GM18951 (cell line): Measurements from ENCODE around the gene PTMS.
A peak's percentile ranks its signal among the peaks of the same experiment; 100 is the strongest.
"Not testable (repeated sequence)": the region's sequence is repeated elsewhere in the genome, so short reads cannot be mapped to it uniquely, and the experiment has no call there.

ENCODE experiments used
- POLR2A ChIP-seq: IDR thresholded peaks from 4 replicates; pipeline ENCODE4 v1.6.1; 2011; ENCODE audit warnings: mild to moderate bottlenecking; ENCODE audit not compliant: insufficient read length, insufficient read depth; ENCODE audit errors: extremely low read depth
- in situ Hi-C: fragments of 300-500 bp; cut with MboI; formaldehyde crosslinking; loops from one replicate; pipeline ENCODE4 v1.12.0; 2022; ENCODE audit warnings: low sequenced_read_pairs, mixed read lengths, inconsistent platforms; ENCODE audit not compliant: unreplicated experiment

Gene PTMS, protein sequence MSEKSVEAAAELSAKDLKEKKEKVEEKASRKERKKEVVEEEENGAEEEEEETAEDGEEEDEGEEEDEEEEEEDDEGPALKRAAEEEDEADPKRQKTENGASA

DNA sequence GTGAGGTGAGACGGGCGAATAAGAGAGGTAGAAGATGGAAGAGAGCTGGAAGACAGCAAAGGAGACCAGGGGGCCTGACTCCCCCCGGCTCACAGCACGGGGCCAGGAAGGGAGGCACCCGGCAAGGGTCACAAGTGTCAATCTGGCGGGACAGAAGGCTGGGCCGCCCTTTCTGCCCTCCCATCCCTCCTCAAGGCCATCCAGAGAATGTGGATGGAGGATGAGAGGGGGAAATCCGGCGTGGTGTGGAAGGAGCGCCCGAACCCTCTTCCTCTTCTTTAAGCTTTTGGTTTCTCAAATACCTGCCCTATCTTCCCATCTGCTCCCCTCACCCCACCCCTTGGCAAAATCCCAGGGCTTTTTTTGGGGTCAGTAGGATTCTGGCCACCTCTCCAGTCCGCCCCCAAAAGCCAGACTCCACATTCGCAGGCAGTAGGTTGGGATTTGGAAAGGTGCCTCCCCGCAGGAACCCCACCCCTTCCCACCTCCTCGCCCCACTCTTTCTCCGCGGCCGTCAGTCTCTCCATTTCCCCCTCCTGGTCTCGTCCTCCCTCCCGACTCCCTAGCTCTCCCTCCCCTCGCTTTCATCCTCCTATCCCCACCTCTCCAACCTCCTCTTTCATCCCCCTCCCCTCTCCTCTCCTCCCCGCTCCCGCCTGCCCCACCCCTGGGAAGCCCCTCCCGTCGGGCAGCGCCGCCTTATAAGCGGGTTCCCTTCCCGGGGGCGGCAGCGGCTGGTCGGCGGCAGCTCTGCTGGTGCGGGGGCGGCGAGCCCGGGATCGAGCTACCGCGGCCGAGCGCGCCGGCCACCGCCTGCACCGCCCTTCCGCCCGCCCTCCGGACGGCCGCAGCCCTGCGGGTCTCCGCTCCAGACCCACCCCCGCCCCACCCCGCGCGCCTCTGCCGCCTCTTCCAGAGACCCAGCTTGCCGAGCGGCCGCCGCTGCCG lies at the start of gene PTMS:
Gene PTMS (plus strand): TSS at position 730 of the 948 bp plus-strand sequence. CDS start 343 bp downstream, outside the sequence.
- peak; percentile 89 for TF ChIP-seq POLR2A
- in situ Hi-C loops = no loop called here

DNA sequence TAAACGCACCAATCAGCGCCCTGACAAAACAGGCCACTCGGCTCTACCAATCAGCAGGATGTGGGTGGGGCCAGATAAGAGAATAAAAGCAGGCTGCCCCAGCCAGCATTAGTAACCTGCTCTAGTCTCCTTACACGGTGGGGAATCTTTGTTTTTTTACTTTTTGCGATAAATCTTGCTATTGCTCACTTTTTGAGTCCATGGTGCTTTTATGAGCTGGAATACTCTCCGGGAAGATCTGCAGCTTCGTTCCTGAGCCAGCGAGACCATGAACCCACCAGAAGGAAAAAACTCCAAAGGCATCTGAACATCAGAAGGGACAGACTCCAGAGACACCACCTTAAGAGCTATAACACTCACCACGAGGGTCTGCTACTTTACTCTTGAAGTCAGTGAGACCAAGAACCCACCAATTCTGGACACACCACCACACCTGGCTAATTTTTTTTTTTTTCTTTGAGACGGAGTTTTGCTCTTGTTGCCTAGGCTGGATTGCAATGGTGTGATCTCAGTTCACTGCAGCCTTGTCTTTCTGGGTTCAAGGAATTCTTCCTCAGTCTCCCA lies 49.2 kb upstream of the PTMS start:
- no peak for TF ChIP-seq POLR2A
- in situ Hi-C loops = no loop called here

DNA sequence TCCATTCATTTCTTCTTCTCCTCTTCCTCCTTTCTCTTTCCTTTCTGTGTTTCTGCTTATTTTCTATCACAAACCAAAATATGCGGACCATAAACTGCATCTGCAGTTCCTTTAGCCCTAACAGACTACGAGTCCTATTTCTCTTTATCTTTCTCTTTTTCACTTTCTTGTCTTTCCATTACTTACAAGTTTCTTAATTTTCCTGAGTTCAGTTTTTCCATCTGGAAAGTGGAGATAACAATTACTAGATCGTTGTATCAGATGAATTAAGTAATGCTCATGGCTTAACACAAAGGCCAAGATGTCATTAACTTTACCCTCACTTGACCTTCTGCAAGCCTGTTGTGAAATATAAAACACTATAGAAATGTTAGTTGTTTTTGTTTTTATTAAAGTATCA lies 43.3 kb upstream of the PTMS start:
- TF ChIP-seq POLR2A = no peak
- in situ Hi-C loops = no loop called here

DNA sequence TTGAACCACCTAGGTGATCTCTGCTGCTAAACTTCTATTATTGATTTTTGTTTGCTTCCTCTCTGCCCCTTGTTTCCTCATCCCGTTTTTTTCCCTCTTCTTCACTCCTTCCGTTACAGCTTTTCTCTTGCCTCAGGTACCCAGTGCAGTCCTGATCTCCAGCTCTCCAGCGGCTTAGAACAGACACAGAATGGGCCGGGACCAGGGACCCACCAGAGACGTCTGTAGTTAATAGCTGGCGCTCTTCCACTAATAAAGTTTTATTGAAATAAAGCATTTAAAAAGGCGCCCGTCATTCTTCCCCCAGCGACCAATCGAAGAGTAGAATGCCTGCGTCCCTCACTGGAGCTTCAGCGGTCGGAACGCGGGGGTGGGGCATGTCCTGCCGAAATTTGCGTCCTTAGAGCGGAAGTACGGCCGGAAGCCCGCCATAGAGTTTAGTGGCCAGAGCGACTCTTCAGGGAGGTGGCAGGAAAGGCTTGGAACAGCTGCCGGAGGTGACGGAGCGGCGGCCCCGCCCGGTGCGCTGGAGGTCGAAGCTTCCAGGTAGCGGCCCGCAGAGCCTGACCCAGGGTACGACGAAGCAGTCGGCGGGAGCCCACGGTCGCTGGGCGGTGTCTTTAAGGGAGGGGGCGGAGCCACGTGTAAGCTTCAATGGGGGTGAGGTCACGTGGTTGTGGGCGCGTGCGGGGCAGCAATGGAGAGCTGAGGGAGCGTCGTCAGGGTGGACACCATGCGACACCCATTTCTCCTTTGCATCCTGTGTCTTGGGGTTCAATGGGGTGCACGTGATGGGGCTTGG lies 42.4 kb upstream of the PTMS start, which contains the start of gene COPS7A:
Gene COPS7A (plus strand): TSS at position 440 of the 802 bp plus-strand sequence. CDS start 611 bp downstream, outside the sequence.
- TF ChIP-seq POLR2A = peak; percentile 83
- in situ Hi-C loops = no loop called here

DNA sequence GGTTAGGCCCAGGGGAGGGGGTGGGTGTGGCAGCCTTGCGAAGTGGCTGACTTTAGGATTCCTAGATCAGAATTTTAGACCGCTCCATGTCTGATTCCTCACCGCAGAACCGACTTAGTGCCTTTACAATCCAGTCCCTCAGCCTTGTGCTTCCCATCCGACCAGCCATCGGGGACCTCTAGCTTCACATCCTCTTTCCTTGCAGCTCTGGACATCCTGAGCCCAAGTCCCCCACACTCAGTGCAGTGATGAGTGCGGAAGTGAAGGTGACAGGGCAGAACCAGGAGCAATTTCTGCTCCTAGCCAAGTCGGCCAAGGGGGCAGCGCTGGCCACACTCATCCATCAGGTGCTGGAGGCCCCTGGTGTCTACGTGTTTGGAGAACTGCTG lies 41.8 kb upstream of the PTMS start:
- TF ChIP-seq POLR2A = no peak
- in situ Hi-C loops = no loop called here

DNA sequence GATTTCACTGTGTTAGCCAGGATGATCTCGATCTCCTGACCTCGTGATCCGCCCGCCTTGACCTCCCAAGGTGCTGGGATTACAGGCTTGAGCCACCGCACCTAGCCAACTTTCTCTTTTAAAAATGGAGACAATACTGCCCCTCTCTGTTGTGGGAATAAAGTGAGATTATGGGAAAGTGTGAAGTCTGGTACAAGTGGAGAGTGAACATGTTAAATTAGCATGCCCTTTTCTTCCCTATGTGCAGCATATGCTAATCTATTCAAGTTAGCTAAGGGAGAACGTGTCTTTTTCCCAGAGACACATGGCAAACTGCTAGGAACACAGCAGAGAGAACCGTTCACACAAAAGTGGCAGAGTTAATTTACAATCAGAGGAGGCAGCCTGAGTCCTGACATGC lies 40.8 kb upstream of the PTMS start:
- no peak for TF ChIP-seq POLR2A
- in situ Hi-C loops = no loop called here

DNA sequence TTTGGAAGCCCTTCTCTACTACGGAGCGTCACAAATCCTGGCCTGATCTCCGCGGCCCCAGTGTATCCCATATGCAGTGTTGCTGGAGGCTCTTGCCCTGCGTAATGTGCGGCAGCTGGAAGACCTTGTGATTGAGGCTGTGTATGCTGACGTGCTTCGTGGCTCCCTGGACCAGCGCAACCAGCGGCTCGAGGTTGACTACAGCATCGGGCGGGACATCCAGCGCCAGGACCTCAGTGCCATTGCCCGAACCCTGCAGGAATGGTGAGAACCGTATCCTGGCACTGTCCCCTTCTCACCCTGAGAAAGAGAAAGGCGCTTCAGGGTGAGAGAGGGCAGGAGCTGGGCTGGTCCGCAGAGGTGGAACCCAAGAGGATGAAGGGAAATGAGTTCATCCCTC lies 37.0 kb upstream of the PTMS start:
- no peak for TF ChIP-seq POLR2A

DNA sequence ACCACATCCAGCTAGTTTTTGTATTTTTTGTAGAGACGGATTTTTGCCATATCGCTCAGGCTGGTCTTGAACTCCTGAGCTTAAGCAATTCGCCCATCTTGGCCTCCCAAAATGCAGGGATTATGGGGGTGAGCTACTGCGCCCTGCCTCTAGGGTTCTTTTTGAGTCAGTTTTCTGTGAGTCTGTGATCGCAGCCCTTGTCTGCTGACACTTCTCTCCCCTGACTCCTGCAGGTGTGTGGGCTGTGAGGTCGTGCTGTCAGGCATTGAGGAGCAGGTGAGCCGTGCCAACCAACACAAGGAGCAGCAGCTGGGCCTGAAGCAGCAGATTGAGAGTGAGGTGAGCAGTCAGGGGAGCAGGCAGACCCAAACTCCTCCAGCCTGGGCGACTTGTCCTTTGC lies 36.0 kb upstream of the PTMS start:
- in situ Hi-C loops = no loop called here
- no peak for TF ChIP-seq POLR2A

More for the DNA sequence above, 37.0 kb upstream of the PTMS start:
- in situ Hi-C loops = no loop called here

DNA sequence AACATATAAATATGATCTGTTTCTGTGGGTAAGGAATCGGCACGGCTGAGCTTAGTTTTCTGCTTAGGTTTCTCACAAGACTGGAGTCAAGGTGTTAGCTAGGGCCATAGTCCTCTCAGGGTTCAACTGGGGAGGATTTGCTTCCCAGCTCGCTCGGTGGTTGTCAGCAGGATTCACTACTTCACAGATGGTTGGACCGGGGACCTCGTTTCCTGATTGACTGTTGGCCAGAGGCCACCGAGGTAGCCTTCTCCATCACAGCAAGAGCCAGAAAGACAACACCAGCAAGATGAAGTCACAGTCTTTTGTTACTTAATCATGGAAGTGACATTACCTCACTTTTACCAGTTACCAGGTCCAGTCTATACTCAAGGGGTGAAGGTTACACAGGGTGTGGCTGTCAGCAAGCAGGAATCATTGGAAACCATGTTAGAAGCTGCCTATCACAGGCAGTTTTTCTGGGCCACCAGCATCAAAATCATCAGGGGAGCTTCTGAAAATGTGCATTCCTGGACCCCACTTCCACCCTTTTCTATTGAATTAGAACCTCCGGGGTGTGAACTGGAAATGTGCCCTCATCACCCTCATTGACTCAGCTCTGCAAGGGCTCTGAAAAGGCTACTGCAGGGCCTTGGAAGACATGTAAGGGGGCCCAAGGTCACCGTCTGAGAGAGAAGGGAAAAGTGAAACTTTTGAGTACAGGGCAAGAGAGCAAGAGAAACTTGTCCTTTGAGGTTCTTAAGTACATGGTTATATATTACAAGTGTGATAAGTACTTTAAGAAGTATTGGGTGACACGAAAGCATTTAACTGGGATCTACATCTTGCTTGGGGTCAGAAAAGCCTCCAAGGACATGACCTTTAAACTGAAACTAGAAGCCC lies 31.4 kb upstream of the PTMS start:
- TF ChIP-seq POLR2A = no peak
- in situ Hi-C loops = no loop called here

DNA sequence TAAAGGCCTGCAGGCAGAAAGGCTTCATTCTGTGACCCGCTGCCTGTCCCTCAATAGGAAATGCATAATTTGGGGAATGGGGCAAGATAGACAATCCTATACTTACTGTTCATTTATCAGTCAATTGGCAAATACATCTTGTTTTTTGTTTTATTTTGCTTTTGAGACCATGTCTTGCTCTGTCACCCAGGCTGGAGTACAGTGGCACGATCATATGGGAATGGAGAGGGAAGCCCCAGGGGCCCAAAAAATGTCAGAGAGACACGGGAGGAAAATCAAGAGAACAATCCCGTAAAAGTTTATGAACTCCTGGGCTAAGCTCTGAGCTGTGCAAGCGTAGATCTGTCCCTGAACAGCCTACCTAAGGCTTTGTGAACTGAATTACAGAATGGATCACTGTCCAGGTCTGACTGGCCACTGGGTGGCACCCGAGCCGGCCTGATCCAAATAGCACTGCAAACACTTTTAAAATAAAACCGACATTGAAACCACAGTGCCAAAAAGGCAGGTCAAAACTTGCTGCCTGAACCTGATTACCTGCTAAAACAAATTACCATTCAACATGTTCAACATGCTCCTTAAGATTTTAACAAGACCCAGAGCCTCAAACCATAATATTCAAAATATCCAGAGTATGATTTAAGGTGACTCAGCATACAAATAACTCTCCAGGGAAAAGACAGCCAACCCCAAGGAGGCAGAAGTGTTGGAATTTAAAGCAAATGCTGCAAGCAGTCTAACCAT lies 30.5 kb upstream of the PTMS start:
- no peak for TF ChIP-seq POLR2A
- in situ Hi-C loops = no loop called here

DNA sequence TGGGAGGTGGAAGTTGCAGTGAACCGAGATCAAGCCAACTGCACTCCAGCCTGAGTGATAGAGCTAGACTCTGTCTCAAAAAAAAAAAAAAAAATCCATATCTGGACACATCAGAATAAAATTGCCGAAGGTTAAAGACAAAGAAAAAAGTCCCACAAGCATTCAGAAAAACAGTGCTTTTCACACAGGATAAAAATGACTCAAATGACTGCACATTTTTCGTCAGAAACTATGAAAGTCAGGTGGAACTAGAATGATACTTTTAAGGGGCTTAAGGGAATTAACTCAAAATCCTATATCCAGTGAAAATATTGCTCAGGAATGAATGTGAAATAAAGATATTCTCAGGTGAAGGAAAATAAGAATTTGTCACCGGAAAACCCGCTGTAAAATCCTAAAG lies 29.4 kb upstream of the PTMS start:
- in situ Hi-C loops = no loop called here

DNA sequence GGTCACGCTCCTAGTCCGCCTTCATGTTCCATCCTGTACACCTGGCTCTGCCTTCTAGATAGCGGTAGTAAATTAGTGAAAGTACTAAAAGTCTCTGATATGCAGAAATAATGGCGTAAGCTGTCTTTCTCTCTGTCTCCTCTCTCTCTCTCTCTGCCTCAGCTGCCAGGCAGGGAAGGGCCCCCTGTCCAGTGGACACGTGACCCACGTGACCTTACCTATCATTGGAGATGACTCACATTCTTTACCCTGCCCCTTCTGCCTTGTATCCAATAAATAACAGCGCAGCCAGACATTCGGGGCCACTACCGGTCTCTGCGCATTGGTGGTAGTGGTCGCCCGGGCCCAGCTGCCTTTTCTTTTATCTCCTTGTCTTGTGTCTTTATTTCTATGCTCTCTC lies 24.1 kb upstream of the PTMS start:
- in situ Hi-C loops = not testable (repeated sequence)

More for the DNA sequence above, 29.4 kb upstream of the PTMS start:
- TF ChIP-seq POLR2A = no peak

DNA sequence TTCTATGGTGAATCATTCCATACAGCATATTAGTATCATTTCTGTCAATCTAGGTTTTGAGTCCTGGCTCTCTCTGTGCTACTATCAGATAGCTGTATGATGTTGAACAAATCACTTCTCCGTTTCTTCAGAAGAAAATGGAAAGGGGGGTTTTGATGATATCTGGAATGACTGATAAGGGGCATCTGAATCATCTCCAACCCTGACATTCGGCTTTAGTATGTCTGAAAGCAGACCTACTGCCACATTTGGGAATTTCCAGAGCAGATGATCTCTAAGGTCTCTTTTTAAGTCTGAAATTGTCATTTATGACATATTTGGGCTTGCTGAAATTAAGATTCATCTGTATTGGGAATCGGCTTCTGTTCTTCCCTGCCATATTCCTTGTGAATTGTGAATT lies 23.3 kb upstream of the PTMS start:
- in situ Hi-C loops = no loop called here
- TF ChIP-seq POLR2A = no peak

DNA sequence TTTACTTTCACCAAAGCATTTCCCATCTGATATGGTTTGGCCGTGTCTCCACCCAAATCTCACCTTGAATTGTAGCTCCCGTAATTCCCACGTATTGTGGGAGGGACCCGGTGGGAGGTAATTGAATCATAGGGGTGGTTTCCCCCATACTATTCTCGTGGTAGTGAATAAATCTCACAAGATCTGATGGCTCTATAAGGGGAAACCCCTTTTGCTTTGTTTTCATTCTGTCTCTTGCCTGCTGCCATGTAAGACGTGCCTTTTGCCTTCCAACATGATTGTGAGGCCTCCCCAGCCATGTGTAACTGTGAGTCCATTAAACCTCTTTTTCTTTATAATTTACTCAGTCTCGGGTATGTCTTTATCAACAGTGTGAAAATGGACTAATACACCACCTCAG lies 22.9 kb upstream of the PTMS start:
- in situ Hi-C loops = not testable (repeated sequence)
